ENCODE data around the gene RBM15. TPM values are rescaled to one million over a fixed set of nuclear protein-coding genes. Genes with fewer than 3 reads are reported as not detected.

The RBM15 gene
- total RNA-seq, 4 donors from 2014 or later: 10.5 to 39.5 (median 23.0) TPM

- no peak for TF ChIP-seq CTCF (IDR thresholded peaks at IDR 0.05)
- no peak for TF ChIP-seq POLR2A (IDR thresholded peaks at IDR 0.05)
- no peak for DNase-seq
- intact Hi-C loops (cut with DNase I): no loop called here
- WGBS, 2 donors: 67 to 100% methylated on average over 1 of the region's 1 CpG
- Histone ChIP-seq H3K4me1 (no peaks in the 10 kb centered on the region), H3K4me3 (no peak overlapping the region), H3K36me3 (no peaks in the 10 kb centered on the region), H3K27ac (no peak overlapping the region), H3K9me3 (no peaks in the 10 kb centered on the region), H3K27me3 (no peaks in the 10 kb centered on the region)
Measured at GRCh38 chr1:110320168-110320518, 19.0 kb upstream of the RBM15 start.

GRCh38 chr1:110321045-110321444, 18.1 kb upstream of the RBM15 start:
- Histone ChIP-seq H3K36me3 (no peaks in the 10 kb centered on the region), H3K9me3 (no peaks in the 10 kb centered on the region), H3K27ac (no peak overlapping the region), H3K4me3 (no peak overlapping the region), H3K27me3 (no peaks in the 10 kb centered on the region), H3K4me1 (no peaks in the 10 kb centered on the region)
- intact Hi-C loops (cut with DNase I): no loop called here
- TF ChIP-seq POLR2A (IDR thresholded peaks at IDR 0.05): no peak
- no peak for TF ChIP-seq CTCF (IDR thresholded peaks at IDR 0.05)
- 78 to 93% methylated on average over 2 of the region's 2 CpGs for WGBS, 2 donors
- no peak for DNase-seq

- intact Hi-C loops (cut with DNase I): no loop called here
- TF ChIP-seq CTCF (IDR thresholded peaks at IDR 0.05) (no peak), POLR2A (IDR thresholded peaks at IDR 0.05) (no peak)
- no peak for DNase-seq
Measured at GRCh38 chr1:110321846-110322245, 17.3 kb upstream of the RBM15 start.

GRCh38 chr1:110324667-110325066, 14.5 kb upstream of the RBM15 start:
- TF ChIP-seq POLR2A (IDR thresholded peaks at IDR 0.05) (no peak), CTCF (IDR thresholded peaks at IDR 0.05) (no peak)
- no peak overlapping the region for H3K27ac ChIP-seq
- H3K4me1 ChIP-seq: no peaks in the 10 kb centered on the region
- no peaks in the 10 kb centered on the region for H3K36me3 ChIP-seq
- no peaks in the 10 kb centered on the region for H3K9me3 ChIP-seq
- H3K27me3 ChIP-seq: no peaks in the 10 kb centered on the region
- 88 to 97% methylated on average over 1 of the region's 1 CpG for WGBS, 2 donors
- no peak overlapping the region for H3K4me3 ChIP-seq
- intact Hi-C loops (cut with DNase I): no loop called here
- no peak for DNase-seq

More at GRCh38 chr1:110321846-110322245, 17.3 kb upstream of the RBM15 start:
- Histone ChIP-seq H3K9me3 (no peaks in the 10 kb centered on the region), H3K36me3 (no peaks in the 10 kb centered on the region), H3K27me3 (no peaks in the 10 kb centered on the region), H3K27ac (no peak overlapping the region), H3K4me3 (no peak overlapping the region), H3K4me1 (no peaks in the 10 kb centered on the region)
- 63 to 65% methylated on average over 4 of the region's 4 CpGs for WGBS, 2 donors

GRCh38 chr1:110326826-110327225, 12.4 kb upstream of the RBM15 start:
- H3K36me3 ChIP-seq: no peaks in the 10 kb centered on the region
- no peaks in the 10 kb centered on the region for H3K9me3 ChIP-seq
- no peaks in the 10 kb centered on the region for H3K4me1 ChIP-seq
- TF ChIP-seq POLR2A (IDR thresholded peaks at IDR 0.05) (no peak), CTCF (IDR thresholded peaks at IDR 0.05) (no peak)
- intact Hi-C loops (cut with DNase I): no loop called here
- no peak overlapping the region for H3K27ac ChIP-seq
- 45 to 88% methylated on average over 1 of the region's 1 CpG for WGBS, 2 donors
- DNase-seq: no peak
- no peak overlapping the region for H3K4me3 ChIP-seq
- H3K27me3 ChIP-seq: no peaks in the 10 kb centered on the region
